Amniotic epithelial cell (primary cell): ENCODE results near the gene VMP1.

ENCODE experiments used
- DNase-seq: peaks from one replicate; pipeline ENCODE4 v3.0.0-alpha.2; 2010; ENCODE audit warnings: low read depth

Gene VMP1

DNA sequence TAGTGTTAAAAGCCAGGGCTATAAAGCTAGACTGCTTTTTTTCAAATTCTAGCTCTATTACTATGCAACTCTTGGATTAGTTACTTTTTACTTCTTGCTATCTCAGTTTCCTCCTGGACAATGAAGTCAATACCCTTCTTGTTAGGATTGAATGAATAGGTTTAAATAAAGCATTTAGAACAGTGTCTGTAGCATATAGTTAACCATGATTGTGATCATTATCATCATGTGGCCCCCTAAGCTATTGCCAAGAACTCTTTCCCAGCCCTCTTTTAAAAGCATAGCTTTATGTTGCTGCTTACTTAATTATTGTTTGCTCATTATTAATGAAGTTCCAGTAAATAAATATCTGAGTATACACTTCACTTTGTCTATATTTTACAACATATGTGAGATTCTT is 4.5 kb downstream of the VMP1 start:
- no peak for DNase-seq

DNA sequence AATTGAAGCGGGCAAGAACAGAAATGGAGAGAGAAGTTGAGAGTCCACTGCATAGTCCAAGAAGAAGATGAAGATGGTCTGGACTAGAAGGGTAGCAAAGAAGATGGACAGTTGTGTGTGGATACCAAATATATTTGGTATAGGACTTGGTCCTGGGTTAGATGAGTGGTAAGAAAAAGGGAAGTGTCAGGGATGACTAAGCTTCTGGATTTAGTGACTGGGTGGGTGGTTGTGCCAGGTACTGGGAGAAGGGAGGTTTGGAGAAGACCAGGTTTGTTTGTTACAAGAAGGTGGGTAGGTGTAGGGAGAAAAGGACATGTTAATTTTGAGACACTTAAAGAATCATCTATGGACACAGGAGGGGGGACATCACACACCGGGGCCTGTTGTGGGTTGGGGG is 5.4 kb downstream of the VMP1 start:
- DNase-seq, result no peak

DNA sequence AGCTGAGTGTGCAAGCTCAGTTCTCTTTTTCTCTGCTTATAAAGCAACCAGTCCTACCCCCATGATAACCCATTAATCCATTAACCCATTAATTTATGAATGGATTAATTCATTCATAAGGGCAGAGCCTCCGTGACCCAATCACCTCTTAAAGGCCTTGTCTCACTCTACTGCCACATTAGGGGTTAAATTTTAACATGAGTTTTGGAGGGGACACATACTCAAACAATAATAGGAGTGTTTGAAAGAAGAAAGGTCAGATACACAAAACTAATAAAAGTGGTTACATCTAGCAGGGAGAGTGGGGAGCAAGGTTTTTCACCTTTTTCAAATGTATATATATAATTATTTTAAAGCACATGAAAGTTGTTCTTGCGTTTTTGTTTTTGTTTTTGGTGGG is 6.8 kb downstream of the VMP1 start:
- DNase-seq, result no peak

DNA sequence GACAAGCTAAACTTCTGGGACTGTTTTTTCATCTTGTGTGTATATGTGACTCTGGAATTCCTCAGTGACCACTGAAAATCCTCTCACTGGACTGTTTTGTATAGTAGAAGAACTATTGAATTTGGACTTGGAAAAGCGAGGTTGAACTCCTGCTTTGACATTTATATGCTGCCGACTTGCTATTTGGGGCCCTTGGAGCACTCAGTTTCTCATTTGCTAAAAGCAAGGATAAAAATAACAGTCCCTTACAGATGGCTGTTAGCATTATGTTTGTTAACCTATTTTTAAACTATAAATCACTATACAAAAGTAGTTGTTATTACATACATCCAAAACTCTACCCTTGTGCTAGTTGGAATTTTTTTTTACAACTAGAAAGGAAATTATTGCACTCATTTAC is 9.0 kb downstream of the VMP1 start:
- no peak for DNase-seq

DNA sequence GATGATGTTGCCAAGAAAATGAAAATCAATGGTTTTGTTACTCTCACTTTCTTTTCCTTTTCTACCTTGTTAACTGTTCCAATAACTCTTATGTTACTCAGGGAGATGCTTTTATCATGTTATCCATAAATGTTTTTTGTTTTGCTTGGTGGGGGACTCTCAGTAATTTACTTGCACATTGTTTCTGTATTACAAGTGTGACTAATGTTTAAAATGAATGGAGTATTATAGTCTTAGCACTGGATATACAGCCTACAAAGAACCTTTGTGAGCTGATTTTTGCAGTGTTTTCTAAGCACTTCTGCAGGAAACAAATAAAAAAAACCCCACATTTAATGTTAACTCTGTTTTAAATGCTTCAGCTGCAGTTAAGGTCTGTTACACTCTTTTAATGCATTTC is 12.1 kb downstream of the VMP1 start:
- no peak for DNase-seq

DNA sequence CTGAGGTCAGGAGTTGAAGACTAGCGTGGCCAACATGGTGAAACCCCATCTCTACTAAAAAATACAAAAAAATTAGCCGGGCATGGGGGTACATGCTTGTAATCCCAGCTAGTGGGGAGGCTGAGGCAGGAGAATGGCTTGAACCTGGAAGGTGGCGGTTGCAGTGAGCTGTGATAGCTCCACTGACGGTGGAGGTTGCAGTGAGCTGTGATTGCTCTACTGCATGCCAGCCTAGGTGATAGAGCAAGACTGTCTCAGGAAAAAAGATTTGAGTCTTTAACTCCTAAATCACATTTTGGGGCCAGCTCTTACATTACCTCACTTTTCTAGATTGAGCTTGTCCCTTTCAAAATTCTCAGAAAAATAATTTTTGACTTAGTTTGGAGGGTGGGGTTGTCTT is 15.2 kb downstream of the VMP1 start:
- no peak for DNase-seq

DNA sequence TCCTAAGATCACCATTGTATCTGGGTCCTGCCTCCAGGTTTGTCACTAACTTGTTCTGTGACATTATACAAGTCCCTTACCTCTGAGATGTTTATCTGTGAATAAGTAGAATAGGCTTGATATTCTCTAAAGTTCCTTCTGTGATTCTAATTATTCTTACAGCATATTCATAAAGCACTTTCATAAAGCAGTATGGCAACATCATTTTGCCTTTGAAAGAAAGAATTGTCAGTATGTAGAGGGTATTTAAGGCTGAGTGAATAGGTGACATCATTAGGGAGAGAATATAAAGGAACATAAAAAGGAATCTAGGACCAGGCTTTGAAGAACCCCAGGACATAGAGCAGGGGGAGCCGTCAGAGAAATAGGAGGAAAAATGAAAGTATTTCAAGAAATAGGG is 15.6 kb downstream of the VMP1 start:
- DNase-seq, result no peak

DNA sequence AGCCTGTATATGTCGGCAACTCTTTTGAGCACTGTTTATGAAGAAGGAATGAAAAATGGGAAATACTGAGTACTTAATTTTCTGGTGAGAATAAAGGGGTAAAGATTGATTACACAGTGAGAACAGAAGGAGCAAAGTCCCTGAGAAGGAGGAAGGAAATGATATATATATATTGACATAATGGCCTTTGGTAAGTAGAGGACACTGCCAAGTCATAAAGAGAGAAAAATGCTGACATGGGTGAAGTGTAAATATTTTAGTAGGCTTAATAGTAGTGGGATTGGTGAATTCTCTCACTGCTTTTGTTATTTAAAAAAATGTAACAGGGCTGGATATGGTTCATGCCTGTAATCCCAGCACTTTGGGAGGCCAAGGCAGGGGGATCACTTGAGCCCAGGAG is 16.2 kb downstream of the VMP1 start:
- no peak for DNase-seq

DNA sequence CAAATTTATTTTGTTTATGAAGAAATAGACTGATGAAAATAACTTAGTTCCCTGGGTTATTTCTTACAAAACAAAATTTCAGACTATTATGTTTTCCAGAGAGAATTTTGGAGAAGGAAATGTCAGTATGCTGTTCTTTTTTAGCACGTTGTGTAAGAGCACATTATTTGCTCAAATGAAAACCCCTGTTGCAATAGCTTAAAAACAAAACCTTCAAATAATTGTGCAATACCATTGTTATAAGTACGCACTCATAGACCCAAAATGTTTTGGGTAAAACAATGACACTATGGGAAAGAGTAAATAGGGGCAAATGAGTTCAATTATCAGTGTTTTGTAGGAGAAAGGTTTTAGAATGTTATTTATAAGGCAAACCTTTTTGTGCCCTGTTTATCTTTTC is 18.2 kb downstream of the VMP1 start:
- peak; percentile 33 for DNase-seq

DNA sequence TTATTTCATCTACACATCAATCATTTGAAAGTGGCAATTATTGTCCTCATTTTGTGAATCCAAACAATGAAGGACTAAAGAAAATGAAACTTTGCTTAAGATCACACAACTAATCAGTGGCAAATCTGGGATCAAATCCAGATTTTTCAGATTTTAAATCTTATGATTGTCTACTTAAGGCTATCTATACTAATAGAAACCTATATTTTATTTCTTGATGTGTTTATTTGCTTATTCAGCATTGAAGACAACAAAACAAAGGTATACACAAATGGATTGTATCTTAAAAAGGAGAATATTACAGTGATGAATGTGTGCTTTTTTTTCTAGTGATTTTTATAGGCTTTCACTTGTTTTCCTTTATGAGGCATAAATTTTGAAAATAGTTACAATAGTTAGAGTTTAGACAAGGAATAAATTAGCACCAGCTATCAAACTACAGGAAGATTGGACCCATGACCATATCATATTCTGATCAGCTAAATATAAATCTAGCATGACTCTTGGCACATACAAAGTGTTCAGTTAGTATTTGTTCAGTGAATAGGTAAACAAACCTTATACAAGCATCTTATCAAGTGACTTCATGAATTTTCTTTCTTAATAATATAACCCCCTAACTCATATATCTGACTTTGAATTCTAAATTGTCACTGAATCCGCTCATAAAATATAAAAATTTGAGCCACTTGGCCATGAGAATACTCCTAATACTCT is 20.5 kb downstream of the VMP1 start:
- no peak for DNase-seq

DNA sequence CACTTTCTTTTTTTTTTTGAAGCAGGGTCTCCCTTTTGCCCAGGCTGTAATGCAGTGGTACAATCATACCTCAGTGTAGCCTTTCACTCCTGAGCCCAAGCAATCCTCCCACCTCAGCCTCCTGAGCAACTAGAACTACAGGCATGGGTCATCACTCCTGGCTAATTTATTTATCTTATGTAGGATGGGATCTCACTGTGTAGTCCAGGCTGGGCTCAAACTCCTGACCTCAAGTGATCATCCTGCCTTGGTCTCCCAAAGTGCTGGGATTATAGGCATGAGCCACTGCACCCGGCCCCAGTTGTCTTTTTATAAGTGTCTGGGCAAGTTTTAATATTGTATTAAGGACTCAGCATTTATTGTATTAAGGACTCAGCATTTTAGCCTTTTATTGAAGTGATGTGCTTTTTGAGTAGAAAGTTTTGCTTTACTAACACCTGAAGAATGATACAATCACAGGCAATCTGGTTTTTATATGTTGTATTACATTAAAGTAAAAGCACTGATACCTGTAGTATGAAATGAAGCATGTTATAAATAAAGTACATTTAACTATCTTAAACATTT is 22.9 kb downstream of the VMP1 start:
- no peak for DNase-seq

DNA sequence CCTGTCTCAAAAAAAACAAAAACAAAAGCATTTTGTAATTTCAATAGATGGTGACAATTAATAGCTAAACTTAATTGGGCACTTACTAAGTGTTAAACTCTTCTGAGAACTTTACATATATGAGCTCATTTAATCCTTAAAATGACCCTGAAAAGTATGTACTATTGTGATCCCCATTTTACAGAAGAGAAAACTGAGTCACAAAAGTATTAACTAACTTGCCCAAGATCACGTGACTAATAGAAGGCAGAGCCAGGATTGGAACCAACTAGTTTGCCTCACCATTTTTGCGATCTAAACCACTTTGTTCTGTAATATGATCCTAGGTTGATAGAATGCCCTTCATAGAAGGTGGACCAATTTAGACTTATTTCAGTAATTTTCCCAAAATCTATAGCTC is 26.2 kb downstream of the VMP1 start:
- no peak for DNase-seq

DNA sequence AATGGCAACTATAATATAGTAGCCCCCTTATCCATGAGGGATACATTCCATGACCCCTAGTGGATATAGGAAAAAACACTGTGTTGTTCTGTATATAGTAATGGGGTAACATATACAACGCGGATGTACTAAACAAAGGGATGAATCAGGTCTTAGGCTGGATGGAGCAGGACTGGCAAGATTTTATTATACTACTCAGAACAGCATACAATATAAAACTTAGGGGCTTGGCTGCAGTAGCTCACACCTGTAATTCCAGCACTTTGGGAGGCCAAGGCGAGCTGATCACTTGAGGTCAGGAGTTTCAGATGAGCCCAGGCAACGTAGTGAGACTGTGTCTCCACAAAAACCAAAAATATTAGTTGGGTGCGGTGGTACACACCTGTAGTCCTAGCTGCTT is 26.8 kb downstream of the VMP1 start:
- no peak for DNase-seq

DNA sequence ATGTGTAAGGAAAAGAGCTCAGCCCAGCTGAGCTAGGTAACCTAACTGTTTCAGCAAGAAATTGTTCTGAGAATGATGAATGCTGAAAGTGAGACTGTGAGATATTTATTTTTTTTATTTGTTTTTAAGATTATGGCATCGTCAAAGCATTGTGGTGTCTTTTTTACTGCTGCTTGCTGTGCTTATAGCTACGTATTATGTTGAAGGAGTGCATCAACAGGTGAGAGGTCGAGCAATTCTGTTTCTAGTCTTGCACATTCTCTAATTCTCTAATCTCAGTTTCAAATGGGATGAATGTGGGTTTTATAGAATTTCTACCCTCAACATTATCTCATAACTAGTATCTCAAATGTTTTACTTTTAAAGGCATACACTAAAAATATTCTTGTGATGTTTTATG is 29.9 kb downstream of the VMP1 start:
- no peak for DNase-seq

DNA sequence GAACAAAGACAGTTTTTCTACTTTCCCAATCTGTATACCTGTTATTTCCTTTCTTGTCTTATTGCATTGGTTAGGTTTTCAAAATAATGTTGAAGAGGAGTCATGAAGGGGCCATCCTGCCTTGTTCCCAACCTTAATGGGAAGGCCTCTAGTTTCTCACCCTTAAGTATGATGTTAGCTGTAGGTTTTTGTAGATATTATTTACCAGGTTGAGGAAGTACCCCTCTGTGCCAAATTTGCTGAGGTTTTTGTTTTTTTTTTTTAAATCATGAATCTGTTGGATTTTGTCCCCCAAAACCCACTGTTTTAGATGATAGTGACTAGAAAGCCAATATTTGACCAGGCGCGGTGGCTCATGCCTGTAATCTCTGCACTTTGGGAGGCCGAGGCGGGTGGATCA is 36.4 kb downstream of the VMP1 start:
- DNase-seq, result no peak

DNA sequence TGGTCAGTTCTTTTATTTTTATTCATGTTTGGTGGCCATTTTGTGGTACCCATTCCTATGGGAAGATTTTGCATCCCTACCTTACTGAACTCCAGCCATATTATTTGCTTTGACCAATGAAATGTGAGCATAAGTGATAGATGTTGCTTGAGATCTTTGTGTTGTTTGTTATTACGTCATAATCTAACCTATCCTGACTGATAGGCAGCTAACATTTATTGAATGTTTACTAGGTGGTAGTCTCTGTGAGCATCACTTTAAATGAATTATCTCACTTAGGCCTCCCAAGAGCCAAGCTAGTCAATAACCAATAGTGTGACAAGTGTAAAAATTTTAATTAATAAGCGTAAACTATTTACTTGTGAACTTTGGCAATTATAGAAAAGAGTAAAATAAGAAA is 37.6 kb downstream of the VMP1 start:
- DNase-seq, result no peak

DNA sequence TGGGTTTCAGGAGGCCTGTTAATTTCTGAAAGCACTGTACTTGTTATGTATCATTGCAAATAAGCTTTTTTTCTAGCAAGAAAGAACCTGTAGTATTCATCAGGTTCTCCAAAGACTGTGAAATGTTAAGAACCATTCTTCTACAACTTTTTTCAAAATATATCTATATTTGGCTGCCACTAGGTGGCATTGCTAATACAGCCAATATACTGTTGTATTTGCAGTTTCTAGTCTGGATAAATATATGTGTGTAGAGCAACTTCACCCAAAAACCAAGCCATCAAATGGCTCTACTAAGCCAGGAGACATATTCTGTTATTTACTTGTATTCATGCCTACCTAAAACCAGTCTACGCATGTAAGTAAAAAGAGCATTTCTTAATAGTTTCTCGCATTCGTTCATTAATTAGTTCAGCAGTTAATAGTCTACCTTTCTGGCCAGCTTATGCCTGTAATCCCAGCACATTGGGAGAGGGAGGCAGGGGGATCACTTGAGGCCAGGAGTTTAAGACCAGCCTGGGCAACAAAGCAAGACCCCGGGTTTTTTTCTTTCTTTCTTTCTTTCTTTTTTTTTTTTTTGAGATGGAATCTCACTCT is 39.5 kb downstream of the VMP1 start:
- peak; percentile 60 for DNase-seq

DNA sequence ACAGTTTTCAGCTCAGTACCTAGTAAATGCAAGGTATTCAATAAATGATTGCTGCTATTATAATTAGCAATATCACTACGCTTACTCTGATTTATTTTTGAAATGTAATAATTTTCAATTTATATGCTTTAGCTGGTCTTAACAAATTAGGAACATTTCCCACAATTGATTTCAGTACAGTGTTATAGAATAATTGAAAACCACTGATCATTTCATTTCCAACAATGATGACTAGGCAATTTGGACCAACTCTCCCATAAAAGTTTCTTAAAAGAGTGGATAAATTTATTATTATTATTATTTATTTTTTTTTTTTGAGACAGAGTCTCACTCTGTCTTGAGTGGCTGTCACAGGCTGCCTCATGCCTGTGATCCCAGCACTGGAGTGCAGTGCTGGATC is 41.1 kb downstream of the VMP1 start:
- DNase-seq, result no peak

DNA sequence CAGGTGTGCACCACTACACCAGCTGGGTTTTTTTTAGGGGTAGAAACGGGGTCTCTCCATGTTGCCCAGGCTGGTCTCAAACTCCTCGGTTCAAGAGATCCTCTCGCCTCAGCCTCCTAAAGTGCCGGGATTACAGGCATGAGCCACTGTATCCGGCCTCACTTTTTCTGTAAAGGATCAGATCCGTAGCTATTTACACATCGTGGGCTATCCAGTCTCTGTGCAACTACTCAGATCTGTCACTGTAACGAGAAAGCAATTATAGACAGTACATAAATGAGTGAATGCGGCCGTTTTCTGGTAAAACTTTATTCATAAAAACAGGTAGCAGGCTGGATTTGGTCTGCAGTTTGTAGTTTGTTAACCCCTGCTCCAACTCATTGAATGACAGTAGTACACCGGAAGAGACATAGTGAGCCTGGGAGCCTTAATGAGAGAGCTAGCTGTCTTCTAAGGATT is 44.5 kb downstream of the VMP1 start:
- no peak for DNase-seq

DNA sequence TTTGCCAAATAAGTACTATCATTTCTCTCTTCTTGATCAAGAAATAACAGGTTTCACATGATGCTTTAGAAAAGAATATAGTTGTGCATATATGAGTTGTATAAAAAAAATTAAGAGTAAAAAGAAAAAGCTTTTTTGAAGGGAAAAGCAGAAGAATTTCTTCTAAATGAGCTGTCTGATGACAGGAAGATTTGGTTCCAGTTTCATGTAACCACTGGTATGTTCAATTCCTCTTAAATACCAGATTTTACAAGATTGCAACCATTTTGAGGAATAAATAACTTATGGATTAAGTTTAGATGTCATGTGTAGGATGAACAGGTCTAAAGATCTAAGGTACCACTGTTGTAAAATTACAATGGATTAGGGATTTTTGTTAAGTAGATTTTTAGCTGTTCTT is 45.0 kb downstream of the VMP1 start:
- no peak for DNase-seq

DNA sequence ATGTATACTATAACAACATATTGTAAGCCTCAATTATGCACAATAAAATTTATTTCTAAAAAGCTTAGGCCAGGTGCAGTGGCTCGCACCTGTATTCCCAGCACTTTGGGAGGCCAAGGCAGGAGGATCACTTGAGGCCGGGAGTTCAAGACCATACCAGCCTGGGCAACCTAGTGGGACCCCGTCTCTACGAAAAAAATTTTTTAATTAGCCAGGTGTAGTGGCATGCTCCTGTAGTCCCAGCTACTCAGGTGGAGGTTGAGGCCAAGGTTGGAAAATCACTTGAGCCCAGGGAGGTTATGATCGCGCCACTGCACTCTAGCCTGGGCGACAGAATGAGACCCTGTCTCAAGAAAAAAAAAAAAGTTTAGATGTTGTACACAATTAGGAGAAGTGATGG is 45.5 kb downstream of the VMP1 start:
- DNase-seq, result no peak

DNA sequence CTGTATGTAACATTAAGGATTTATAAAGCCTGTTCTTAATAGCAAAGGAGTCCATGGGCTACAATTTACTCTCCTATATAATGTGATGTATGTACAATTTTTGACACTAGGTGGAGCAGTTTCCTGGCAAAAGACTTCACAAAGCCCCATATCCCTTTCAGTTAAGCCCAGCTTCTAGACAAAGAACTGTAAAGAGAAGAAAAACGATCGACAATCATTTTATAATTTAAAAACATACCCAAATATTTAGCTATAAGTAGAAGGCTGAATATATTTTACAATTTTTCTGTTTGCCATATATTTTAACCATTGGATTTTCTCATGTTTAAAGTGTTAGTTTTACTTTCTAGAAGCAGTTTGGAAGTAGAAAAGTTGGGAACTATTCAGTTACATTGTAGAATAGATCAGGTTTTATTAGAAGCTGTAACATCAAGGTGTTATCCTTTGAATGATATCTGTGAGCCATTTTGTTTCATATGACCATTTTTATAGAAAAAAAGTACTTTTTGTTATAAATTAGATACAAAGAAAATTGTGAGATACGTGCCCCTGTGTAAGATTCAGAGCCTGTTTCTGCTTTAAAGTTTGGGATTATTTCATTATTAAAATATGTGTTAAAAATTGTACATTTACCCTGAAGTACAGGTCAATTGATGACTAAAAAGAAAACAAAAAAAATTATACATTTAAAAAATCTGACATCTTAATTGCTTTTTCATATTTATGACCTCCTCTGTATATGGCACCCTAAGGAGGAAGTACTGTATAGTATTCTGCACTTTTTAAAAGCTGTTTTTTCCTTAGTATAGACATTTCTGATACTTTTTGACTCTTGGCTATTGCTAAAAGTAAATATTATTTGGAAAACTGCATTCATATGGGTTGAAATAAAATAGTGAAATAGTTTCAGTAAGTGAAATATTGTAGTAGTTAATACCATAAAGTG is 46.3 kb downstream of the VMP1 start:
- peak; percentile 87 for DNase-seq

DNA sequence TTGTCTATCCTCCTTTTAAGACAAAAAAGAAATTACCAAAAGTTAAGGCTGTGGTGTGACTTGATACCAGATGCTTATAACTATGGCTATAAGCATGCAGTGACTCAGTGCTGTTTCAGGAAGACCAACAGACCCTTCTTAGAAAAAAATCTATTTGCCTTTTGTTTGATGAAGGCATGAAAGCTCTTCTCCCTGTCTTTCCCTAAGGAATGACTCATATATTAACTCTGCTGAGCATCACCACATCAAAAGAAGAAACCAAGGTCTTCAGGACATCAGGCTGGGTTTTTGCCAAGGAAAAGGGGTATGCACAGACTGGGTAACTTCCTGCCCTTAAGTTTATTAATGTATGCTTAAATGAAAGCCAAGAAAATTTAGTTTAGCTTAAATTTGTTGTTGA is 47.1 kb downstream of the VMP1 start:
- peak; percentile 96 for DNase-seq
